22Rv1 (cell line): ENCODE measurements around the gene SPTBN1.
"Not testable (repeated sequence)": the region's sequence is repeated elsewhere in the genome, so short reads cannot be mapped to it uniquely, and the experiment has no call there.

Source experiments
- H3K27ac ChIP-seq: fragments of 450-650 bp; 2 replicates; pipeline ENCODE4 v1.5.1; 2017
- ZFX ChIP-seq: fragments of 450-650 bp; IDR thresholded peaks from 2 replicates; pipeline ENCODE4 v1.6.1; 2017; ENCODE audit warnings: antibody characterized with exemption, borderline replicate concordance
- TF ChIP-seq, protein P1 (sequence below): fragments of 450-650 bp; IDR thresholded peaks from 2 replicates; pipeline ENCODE4 v1.5.1; 2017; ENCODE audit warnings: mild to moderate bottlenecking

Gene SPTBN1

DNA sequence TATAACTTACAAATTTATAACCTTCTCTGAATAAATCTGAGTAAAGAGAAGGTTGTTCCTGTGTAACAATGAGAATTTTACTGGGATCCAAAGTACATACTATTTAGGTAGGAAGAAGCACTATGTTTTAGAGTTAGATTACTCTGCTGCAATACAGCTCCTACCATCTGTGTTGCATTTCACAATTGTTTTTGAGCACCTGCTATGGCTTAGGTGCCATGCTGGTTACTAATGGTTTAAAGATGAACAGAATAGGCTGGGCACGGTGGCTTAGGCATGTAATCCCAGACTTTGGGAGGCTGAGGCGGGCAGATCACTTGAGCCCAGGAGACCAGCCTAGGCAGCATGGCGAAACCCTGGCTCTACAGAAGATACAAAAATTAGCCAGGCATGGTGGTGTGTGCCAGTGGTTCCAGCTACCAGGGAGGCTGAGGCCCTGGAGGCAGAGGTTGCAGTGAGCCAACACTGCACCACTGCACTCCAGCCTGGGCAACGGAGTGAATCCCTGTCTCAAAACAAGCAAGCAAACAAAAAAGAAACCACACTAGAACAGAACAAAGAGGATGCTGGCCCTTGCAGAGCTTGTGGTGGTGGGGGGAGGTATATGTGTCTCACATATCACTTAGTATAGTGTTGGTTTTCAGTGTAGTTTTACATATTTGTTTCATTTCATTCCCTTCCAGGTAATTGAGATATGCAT, 56.7 kb downstream of the SPTBN1 start:
- no peak overlapping the region for H3K27ac ChIP-seq
- TF ChIP-seq, protein P1, sequence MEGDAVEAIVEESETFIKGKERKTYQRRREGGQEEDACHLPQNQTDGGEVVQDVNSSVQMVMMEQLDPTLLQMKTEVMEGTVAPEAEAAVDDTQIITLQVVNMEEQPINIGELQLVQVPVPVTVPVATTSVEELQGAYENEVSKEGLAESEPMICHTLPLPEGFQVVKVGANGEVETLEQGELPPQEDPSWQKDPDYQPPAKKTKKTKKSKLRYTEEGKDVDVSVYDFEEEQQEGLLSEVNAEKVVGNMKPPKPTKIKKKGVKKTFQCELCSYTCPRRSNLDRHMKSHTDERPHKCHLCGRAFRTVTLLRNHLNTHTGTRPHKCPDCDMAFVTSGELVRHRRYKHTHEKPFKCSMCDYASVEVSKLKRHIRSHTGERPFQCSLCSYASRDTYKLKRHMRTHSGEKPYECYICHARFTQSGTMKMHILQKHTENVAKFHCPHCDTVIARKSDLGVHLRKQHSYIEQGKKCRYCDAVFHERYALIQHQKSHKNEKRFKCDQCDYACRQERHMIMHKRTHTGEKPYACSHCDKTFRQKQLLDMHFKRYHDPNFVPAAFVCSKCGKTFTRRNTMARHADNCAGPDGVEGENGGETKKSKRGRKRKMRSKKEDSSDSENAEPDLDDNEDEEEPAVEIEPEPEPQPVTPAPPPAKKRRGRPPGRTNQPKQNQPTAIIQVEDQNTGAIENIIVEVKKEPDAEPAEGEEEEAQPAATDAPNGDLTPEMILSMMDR, result no peak
- TF ChIP-seq ZFX, result no peak

- TF ChIP-seq, protein P1, result no peak
- TF ChIP-seq ZFX, result no peak
- no peak overlapping the region for H3K27ac ChIP-seq
Measured at GRCh38 chr2:54513363-54513715, 57.2 kb downstream of the SPTBN1 start.

DNA sequence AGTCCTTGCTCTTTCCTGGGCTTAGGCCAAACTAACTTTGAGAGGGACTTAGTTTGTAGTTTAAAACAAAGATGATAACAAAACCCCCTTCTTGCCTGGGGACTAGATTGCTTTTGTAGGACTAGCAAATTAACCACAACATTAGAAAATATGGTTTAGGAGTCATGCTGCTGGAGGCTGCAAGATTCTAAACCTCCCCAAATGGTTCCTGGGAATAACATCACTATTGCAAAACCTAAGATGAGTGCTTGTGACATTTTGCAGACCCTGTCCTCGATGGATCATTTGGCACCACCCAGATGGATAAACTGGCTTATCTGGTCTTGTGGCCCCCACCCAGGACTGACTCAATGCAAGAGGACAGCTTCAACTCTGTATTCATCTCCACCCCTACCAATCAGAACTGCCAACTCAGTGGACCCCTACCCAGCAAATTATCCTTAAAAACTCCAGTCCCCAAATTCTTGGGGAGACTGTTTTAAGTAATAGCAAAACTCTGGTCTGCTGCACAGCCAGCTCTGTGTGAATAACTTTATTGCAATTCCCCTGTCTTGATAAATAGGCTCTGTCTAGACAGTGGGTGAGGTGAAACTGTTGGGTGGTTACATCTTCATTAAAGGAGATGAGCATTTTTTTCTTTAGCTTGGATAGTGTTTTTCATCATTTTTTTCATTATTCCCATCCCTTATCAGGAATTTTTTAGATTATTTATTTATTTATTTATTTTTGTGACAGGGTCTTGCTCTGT, 58.9 kb downstream of the SPTBN1 start:
- no peak overlapping the region for H3K27ac ChIP-seq
- TF ChIP-seq, protein P1, result no peak
- no peak for TF ChIP-seq ZFX

DNA sequence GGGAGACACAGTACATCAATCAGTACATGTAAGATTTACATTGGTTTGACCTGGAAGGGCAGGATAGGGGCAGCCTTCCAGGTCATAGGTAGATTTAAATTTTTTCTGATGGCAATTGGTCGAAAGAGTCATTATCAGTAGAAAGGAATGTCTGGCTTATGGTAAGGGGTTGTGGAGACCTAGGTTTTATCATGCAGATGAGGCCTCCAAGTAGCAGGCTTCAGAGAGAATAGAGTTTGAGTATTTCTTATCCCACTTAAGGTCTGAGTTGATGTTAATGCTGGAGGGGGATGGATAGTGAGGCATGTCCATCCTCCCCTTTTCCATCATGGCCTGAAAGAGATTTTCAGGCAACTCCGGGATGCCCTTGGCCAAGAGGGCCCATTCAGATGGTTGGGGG, 60.7 kb downstream of the SPTBN1 start:
- TF ChIP-seq, protein P1, result no peak
- TF ChIP-seq ZFX, result no peak

GRCh38 chr2:54518016-54518415, 61.9 kb downstream of the SPTBN1 start:
- not testable (repeated sequence) for H3K27ac ChIP-seq

More for the DNA sequence above, 60.7 kb downstream of the SPTBN1 start:
- no peak overlapping the region for H3K27ac ChIP-seq

- TF ChIP-seq ZFX, result no peak
- TF ChIP-seq, protein P1, result no peak
- H3K27ac ChIP-seq, result no peak overlapping the region
Measured at GRCh38 chr2:54518430-54518829, 62.3 kb downstream of the SPTBN1 start.

DNA sequence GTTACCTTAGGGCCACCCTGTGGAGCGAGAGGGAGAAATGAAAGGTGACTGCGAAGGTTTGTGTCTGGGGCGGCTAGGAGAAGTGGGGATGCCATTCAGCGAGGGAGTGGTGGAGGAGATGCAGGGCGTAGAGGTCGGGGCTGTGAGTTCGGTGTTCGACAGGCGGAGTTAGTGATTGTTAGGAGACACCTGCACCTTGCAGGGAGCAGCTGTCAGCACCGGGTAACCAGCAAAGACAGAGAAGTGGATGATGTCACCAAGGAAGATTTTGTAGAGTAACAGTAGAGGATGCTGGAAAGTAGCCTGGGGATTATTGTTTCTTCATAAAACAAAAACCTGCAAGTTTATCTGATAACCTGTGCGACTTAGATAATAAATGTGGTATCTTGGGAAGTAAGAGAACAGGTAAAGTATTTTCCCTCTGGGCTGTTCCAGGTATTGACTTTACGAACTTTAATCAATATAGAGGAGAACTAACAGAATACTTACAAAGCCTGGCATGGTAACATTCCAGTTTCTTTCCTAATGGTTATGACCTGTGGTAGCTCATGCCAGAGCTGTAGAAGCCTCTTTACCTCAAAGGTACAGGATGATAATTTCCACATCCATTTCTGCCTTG, 63.8 kb downstream of the SPTBN1 start:
- TF ChIP-seq, protein P1, result no peak
- TF ChIP-seq ZFX, result no peak
- H3K27ac ChIP-seq, result no peak overlapping the region
